Tibial artery (tissue), 4 donors: Measurements from ENCODE around the gene GLIS1.
A peak's percentile ranks its signal among the peaks of the same experiment; 100 is the strongest.
"Not testable (repeated sequence)": the region's sequence is repeated elsewhere in the genome, so short reads cannot be mapped to it uniquely, and the experiment has no call there.

Experiments
- DNase-seq, 2 donors: peaks; one replicate each; pipeline ENCODE4 v3.0.0-alpha.2; 2019
- H3K27ac ChIP-seq, 2 donors: fragments of 200-600 bp; sonication (generic) in 1 of 2; 1 replicate in 1 of 2; 2 replicates in 1 of 2; pipeline ENCODE4 v1.5.1; 2018 to 2019; ENCODE audit warnings: mild to moderate bottlenecking in 1 of 2
- H3K27me3 ChIP-seq, 2 donors: fragments of 200-600 bp; sonication (generic) in 1 of 2; one replicate each; pipeline versions ENCODE4 v1.5.1 to v1.6.0; 2016 to 2019
- H3K36me3 ChIP-seq, 3 donors: fragments of 200-600 bp; sonication (generic) in 2 of 3; one replicate each; pipeline ENCODE4 v1.5.1; 2016 to 2019; ENCODE audit warnings: mild to moderate bottlenecking in 2 of 3
- H3K4me1 ChIP-seq, 4 donors: fragments of 200-600 bp; sonication (generic) in 2 of 4; 1 replicate in 3 of 4; 2 replicates in 1 of 4; pipeline ENCODE4 v1.5.1; 2016 to 2019
- H3K4me3 ChIP-seq, 2 donors: fragments of 200-600 bp; sonication (generic) in 1 of 2; 1 replicate in 1 of 2; 2 replicates in 1 of 2; pipeline ENCODE4 v1.5.1; 2018 to 2019; ENCODE audit warnings: mild to moderate bottlenecking in 2 of 2
- H3K9me3 ChIP-seq, 3 donors: fragments of 200-600 bp; sonication (generic) in 1 of 3; one replicate each; pipeline ENCODE4 v1.5.1; 2016 to 2019
- CTCF ChIP-seq, 2 experiments: fragments of 200-600 bp in 1 of 2; fragments of 450-650 bp in 1 of 2; IDR thresholded peaks; one replicate each; pipeline ENCODE4 v1.5.1; 2017 to 2019; ENCODE audit warnings: antibody characterized with exemption in 2 of 2, mild to moderate bottlenecking in 1 of 2, moderate library complexity in 1 of 2
- intact Hi-C: fragments of 100-400 bp; cut with DNase I; formaldehyde crosslinking; loops from one replicate; pipeline ENCODE4 v1.15.0; 2023; ENCODE audit warnings: low total_unique reads

The GLIS1 gene

GRCh38 chr1:53653200-53653575 lies 85.8 kb downstream of the GLIS1 start:
- no peak overlapping the region for H3K4me3 ChIP-seq
- H3K36me3 ChIP-seq, result no peaks in the 10 kb centered on the region
- intact Hi-C loops, result no loop called here
- DNase-seq, result peak in 1 of 2 donors; percentile 20
- no peaks in the 10 kb centered on the region for H3K4me1 ChIP-seq
- no peak overlapping the region for H3K27ac ChIP-seq
- peaks cover 0 to 38% of the 10 kb centered on the region in 2 donors for H3K27me3 ChIP-seq
- no peak for TF ChIP-seq CTCF (IDR thresholded peaks at IDR 0.05)
- H3K9me3 ChIP-seq, result no peaks in the 10 kb centered on the region

GRCh38 chr1:53652441-53653199 lies 86.3 kb downstream of the GLIS1 start:
- no peaks in the 10 kb centered on the region for H3K9me3 ChIP-seq
- H3K4me1 ChIP-seq, result no peaks in the 10 kb centered on the region
- peak in 1 of 2 donors; percentile 53 for DNase-seq
- H3K4me3 ChIP-seq, result no peak overlapping the region
- no peak for TF ChIP-seq CTCF (IDR thresholded peaks at IDR 0.05)
- intact Hi-C loops, result no loop called here
- no peaks in the 10 kb centered on the region for H3K36me3 ChIP-seq
- H3K27me3 ChIP-seq, result peaks cover 0 to 36% of the 10 kb centered on the region in 2 donors
- no peak overlapping the region for H3K27ac ChIP-seq

GRCh38 chr1:53651356-53651755 lies 87.6 kb downstream of the GLIS1 start:
- DNase-seq, result peak in 1 of 2 donors; percentile 50
- H3K9me3 ChIP-seq, result no peaks in the 10 kb centered on the region
- H3K4me1 ChIP-seq, result no peaks in the 10 kb centered on the region
- H3K27me3 ChIP-seq, result peaks cover 0 to 27% of the 10 kb centered on the region in 2 donors
- no peak overlapping the region for H3K27ac ChIP-seq
- no peak overlapping the region for H3K4me3 ChIP-seq
- TF ChIP-seq CTCF (IDR thresholded peaks at IDR 0.05), result no peak
- H3K36me3 ChIP-seq, result no peaks in the 10 kb centered on the region
- intact Hi-C loops, result no loop called here

- no peaks in the 10 kb centered on the region for H3K36me3 ChIP-seq
- no peak for DNase-seq
- no peak overlapping the region for H3K4me3 ChIP-seq
- H3K27ac ChIP-seq, result no peak overlapping the region
- no peak for TF ChIP-seq CTCF (IDR thresholded peaks at IDR 0.05)
- intact Hi-C loops, result no loop called here
- H3K9me3 ChIP-seq, result no peaks in the 10 kb centered on the region
- peaks cover 0 to 22% of the 10 kb centered on the region in 2 donors for H3K27me3 ChIP-seq
- no peaks in the 10 kb centered on the region for H3K4me1 ChIP-seq
Measured at GRCh38 chr1:53648516-53648915, 90.4 kb downstream of the GLIS1 start.

GRCh38 chr1:53647915-53648314 lies 91.0 kb downstream of the GLIS1 start:
- DNase-seq, result peak; percentile 5 to 15
- intact Hi-C loops, H3K4me3 ChIP-seq, H3K4me1 ChIP-seq, H3K27ac ChIP-seq, H3K36me3 ChIP-seq, H3K9me3 ChIP-seq: not testable (repeated sequence)
- H3K27me3 ChIP-seq, result peaks cover 0 to 21% of the 10 kb centered on the region in 2 donors

GRCh38 chr1:53646732-53647131 lies 92.2 kb downstream of the GLIS1 start:
- no peak overlapping the region for H3K27ac ChIP-seq
- H3K4me3 ChIP-seq, result no peak overlapping the region
- H3K27me3 ChIP-seq, result peaks cover 0 to 20% of the 10 kb centered on the region in 2 donors
- intact Hi-C loops, result no loop called here
- no peak for TF ChIP-seq CTCF (IDR thresholded peaks at IDR 0.05)
- DNase-seq, result no peak
- H3K9me3 ChIP-seq, result no peaks in the 10 kb centered on the region
- H3K4me1 ChIP-seq, result no peaks in the 10 kb centered on the region
- H3K36me3 ChIP-seq, result no peaks in the 10 kb centered on the region
